Stomach (tissue), 4 donors: ENCODE measurements around the gene WDR87.

ENCODE experiments used
- CTCF ChIP-seq, 7 experiments: fragments of 450-650 bp in 4 of 7; fragments of 200-600 bp in 3 of 7; sonication (generic) in 3 of 7; IDR thresholded peaks; one replicate each; pipeline ENCODE4 v1.5.1; 2016 to 2019; ENCODE audit warnings: antibody characterized with exemption in 7 of 7, control low read depth in 2 of 7, mild to moderate bottlenecking in 1 of 7
- EP300 ChIP-seq: sonication (generic); formaldehyde crosslinking; IDR thresholded peaks from one replicate; pipeline ENCODE4 v1.6.1; 2017; ENCODE audit warnings: antibody characterized with exemption
- POLR2A ChIP-seq, 4 donors: fragments of 450-650 bp; IDR thresholded peaks; one replicate each; pipeline ENCODE4 v1.6.1; 2016; ENCODE audit warnings: antibody characterized with exemption in 4 of 4, control low read depth in 2 of 4, mild to moderate bottlenecking in 1 of 4, moderate library complexity in 1 of 4
- POLR2AphosphoS5 ChIP-seq, 3 donors: sonication (generic); formaldehyde crosslinking; IDR thresholded peaks; one replicate each; pipeline ENCODE4 v1.6.1; 2016; ENCODE audit warnings: antibody characterized with exemption in 3 of 3

DNA sequence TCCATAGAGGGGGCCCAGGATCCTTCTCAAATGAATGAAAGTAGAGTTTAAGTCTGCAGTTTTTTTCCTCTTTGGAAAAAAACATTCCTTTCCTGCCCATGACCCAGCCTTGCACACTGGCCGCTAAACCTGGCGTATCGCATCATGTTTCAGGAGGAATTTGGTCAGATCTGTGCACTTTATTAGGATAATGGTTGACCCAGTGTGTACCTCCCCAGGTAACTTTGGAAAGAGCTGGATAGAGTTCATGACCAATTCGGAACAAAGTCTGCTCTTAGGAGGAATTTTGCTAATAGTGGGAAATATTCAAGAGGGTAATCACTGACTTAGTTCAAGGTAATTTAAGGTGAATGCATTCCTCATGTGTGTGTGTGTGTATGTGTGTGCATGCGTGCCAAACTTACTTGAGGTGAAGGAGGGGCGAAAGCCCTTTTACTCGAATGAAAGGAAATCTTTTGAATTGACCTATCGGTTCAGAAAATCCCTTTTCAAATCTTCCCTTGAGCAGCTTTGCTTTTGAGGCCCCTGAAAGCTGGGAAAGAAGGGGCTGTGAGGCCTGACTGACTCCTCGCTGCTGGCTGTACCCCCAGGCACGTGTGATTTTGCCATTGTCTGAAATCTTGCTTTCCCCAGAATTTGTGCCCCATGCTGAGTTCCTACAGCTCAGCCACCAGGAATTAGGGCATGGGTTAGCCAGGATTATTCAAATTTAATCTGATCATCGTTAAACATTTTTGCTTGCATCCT, 47.0 kb upstream of the WDR87 start:
- TF ChIP-seq CTCF (IDR thresholded peaks at IDR 0.05) = no peak
- no peak for TF ChIP-seq POLR2AphosphoS5 (IDR thresholded peaks at IDR 0.05)
- TF ChIP-seq POLR2A (IDR thresholded peaks at IDR 0.05) = no peak
- TF ChIP-seq EP300 = no peak
